ENCODE measurements around the gene CST1.
"Not testable (repeated sequence)": the region's sequence is repeated elsewhere in the genome, so short reads cannot be mapped to it uniquely, and the experiment has no call there.

DNA sequence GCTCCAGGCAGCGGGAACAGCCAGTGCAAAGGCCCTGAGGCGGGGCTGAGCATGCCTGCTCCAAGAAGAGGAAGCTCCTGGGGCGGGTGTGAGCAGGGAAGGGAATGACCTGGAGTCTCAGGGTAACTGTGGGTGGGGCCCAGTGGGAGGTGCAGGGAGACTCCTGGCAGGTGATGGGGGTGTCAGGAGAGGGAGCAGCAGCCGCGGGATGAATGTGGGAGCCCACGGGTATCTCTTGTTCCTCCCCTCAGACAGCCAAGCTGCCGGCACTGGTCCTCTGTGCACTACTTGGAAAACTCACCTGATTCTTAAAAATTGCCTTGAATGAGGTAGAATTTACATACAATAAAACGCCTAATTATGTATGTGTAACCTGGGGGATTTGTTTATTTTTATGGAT lies 26.6 kb upstream of the CST1 start:
- TF ChIP-seq, protein P1, sequence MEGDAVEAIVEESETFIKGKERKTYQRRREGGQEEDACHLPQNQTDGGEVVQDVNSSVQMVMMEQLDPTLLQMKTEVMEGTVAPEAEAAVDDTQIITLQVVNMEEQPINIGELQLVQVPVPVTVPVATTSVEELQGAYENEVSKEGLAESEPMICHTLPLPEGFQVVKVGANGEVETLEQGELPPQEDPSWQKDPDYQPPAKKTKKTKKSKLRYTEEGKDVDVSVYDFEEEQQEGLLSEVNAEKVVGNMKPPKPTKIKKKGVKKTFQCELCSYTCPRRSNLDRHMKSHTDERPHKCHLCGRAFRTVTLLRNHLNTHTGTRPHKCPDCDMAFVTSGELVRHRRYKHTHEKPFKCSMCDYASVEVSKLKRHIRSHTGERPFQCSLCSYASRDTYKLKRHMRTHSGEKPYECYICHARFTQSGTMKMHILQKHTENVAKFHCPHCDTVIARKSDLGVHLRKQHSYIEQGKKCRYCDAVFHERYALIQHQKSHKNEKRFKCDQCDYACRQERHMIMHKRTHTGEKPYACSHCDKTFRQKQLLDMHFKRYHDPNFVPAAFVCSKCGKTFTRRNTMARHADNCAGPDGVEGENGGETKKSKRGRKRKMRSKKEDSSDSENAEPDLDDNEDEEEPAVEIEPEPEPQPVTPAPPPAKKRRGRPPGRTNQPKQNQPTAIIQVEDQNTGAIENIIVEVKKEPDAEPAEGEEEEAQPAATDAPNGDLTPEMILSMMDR (IDR thresholded peaks at IDR 0.05) = not testable (repeated sequence)
- not testable (repeated sequence) for TF ChIP-seq POLR2A (IDR thresholded peaks at IDR 0.05)

Data from lower leg skin (tissue), 3 donors.